Spinal cord (tissue), 10 donors: ENCODE results near the gene NTRK2. TPM values are rescaled to one million over a fixed set of nuclear protein-coding genes. Genes with fewer than 3 reads are reported as not detected.

ENCODE experiments used
- DNase-seq, 6 donors: peaks; one replicate each; pipeline versions ENCODE4 v3.0.0 to v3.0.0-alpha.2; 2013 to 2015; ENCODE audit warnings: low spot score in 6 of 6, low read depth in 4 of 6
- H3K27ac ChIP-seq: one replicate; pipeline ENCODE4 v1.5.1; 2013; ENCODE audit warnings: low read depth, low read length, control low read depth
- H3K27me3 ChIP-seq: one replicate; pipeline ENCODE4 v1.6.1; 2013; ENCODE audit warnings: low read length; ENCODE audit not compliant: control insufficient read depth, insufficient read depth
- H3K36me3 ChIP-seq: one replicate; pipeline ENCODE4 v1.6.1; 2013; ENCODE audit warnings: low read length; ENCODE audit not compliant: control insufficient read depth, insufficient read depth
- H3K4me1 ChIP-seq: one replicate; pipeline ENCODE4 v1.6.1; 2013; ENCODE audit warnings: low read length; ENCODE audit not compliant: control insufficient read depth, insufficient read depth
- H3K4me3 ChIP-seq: one replicate; pipeline ENCODE4 v1.5.1; 2013; ENCODE audit warnings: low read depth, low read length, control low read depth
- H3K9me3 ChIP-seq: one replicate; pipeline ENCODE4 v1.6.1; 2013; ENCODE audit warnings: low read length; ENCODE audit not compliant: control insufficient read depth, insufficient read depth
- WGBS: methylation state at CpG from one replicate; pipeline ENCODE4 v1.1.5; 2013; ENCODE audit warnings: missing lambda C conversion rate; ENCODE audit not compliant: insufficient coverage; 5-methylcytosine and 5-hydroxymethylcytosine counted together
- polyA plus RNA-seq, 2 donors: library from polyadenylated mRNA; unstranded; fragments of 120-200 nt; gene quantifications; one replicate each; pipeline ENCODE4 v1.2.1, GENCODE V29; 2013; ENCODE audit not compliant: insufficient read length in 2 of 2
- total RNA-seq, 2 donors: library from RNA; depleted of rRNA in 1 of 2; stranded (reverse); fragments of 120-200 nt in 1 of 2; fragments of >200 nt in 1 of 2; gene quantifications; one replicate each; pipeline versions ENCODE4 v1.2.3 to v1.2.4, GENCODE V29; 2013 to 2014
- donor health status: healthy.

NTRK2 gene
- total and polyA plus RNA-seq, 4 donors, result 119 to 185 (median 146) TPM

- peaks cover 15% of the 10 kb centered on the region for H3K4me1 ChIP-seq
- H3K4me3 ChIP-seq, result no peak overlapping the region
- no peaks in the 10 kb centered on the region for H3K9me3 ChIP-seq
- DNase-seq, result no peak
- peaks cover 10% of the 10 kb centered on the region for H3K36me3 ChIP-seq
- 96% methylated on average over 18 of the region's 18 CpGs for WGBS
- no peak overlapping the region for H3K27ac ChIP-seq
- no peaks in the 10 kb centered on the region for H3K27me3 ChIP-seq
Observed at GRCh38 chr9:84955155-84955554, 285.6 kb downstream of the NTRK2 start.

- Histone ChIP-seq H3K4me1 (peaks cover 15% of the 10 kb centered on the region), H3K27me3 (no peaks in the 10 kb centered on the region)
Observed at GRCh38 chr9:84955971-84956370, 286.4 kb downstream of the NTRK2 start.

GRCh38 chr9:84959339-84959738, 289.8 kb downstream of the NTRK2 start:
- no peaks in the 10 kb centered on the region for H3K27me3 ChIP-seq
- no peak for DNase-seq
- peaks cover 8% of the 10 kb centered on the region for H3K4me1 ChIP-seq
- H3K9me3 ChIP-seq, result no peaks in the 10 kb centered on the region
- WGBS, result 72% methylated on average over 3 of the region's 5 CpGs
- H3K4me3 ChIP-seq, result no peak overlapping the region
- H3K27ac ChIP-seq, result no peak overlapping the region
- H3K36me3 ChIP-seq, result peaks cover 10% of the 10 kb centered on the region

More at GRCh38 chr9:84955971-84956370, 286.4 kb downstream of the NTRK2 start:
- no peak overlapping the region for H3K27ac ChIP-seq
- DNase-seq, result no peak
- H3K4me3 ChIP-seq, result no peak overlapping the region
- H3K36me3 ChIP-seq, result peaks cover 10% of the 10 kb centered on the region
- 100% methylated on average over 1 of the region's 4 CpGs for WGBS
- no peaks in the 10 kb centered on the region for H3K9me3 ChIP-seq

GRCh38 chr9:84966876-84967830, 297.6 kb downstream of the NTRK2 start:
- Histone ChIP-seq H3K27ac (no peak overlapping the region), H3K4me1 (peaks cover 4% of the 10 kb centered on the region), H3K4me3 (no peak overlapping the region), H3K27me3 (no peaks in the 10 kb centered on the region), H3K36me3 (no peaks in the 10 kb centered on the region), H3K9me3 (no peaks in the 10 kb centered on the region)
- WGBS, result 93% methylated on average over 12 of the region's 15 CpGs
- no peak for DNase-seq

- WGBS, result 73% methylated on average over 4 of the region's 4 CpGs
- no peaks in the 10 kb centered on the region for H3K36me3 ChIP-seq
- H3K4me3 ChIP-seq, result no peak overlapping the region
- no peak for DNase-seq
- H3K4me1 ChIP-seq, result peaks cover 4% of the 10 kb centered on the region
- no peaks in the 10 kb centered on the region for H3K9me3 ChIP-seq
- H3K27me3 ChIP-seq, result no peaks in the 10 kb centered on the region
- H3K27ac ChIP-seq, result no peak overlapping the region
Observed at GRCh38 chr9:84969084-84969483, 299.6 kb downstream of the NTRK2 start.

GRCh38 chr9:84969736-84970135, 300.2 kb downstream of the NTRK2 start:
- DNase-seq, result no peak
- peaks cover 6% of the 10 kb centered on the region for H3K4me1 ChIP-seq
- no peak overlapping the region for H3K27ac ChIP-seq
- no peaks in the 10 kb centered on the region for H3K9me3 ChIP-seq
- H3K4me3 ChIP-seq, result no peak overlapping the region
- H3K27me3 ChIP-seq, result no peaks in the 10 kb centered on the region
- no CpG with 5 or more reads among the region's 2 CpGs for WGBS
- no peaks in the 10 kb centered on the region for H3K36me3 ChIP-seq

- Histone ChIP-seq H3K4me3 (no peak overlapping the region), H3K4me1 (peaks cover 13% of the 10 kb centered on the region), H3K9me3 (no peaks in the 10 kb centered on the region), H3K36me3 (no peaks in the 10 kb centered on the region), H3K27me3 (no peaks in the 10 kb centered on the region), H3K27ac (no peak overlapping the region)
- WGBS, result no CpG with 5 or more reads among the region's 2 CpGs
- no peak for DNase-seq
Observed at GRCh38 chr9:84970432-84970831, 300.9 kb downstream of the NTRK2 start.

- no peak for DNase-seq
- Histone ChIP-seq H3K4me1 (peaks cover 16% of the 10 kb centered on the region), H3K27ac (no peak overlapping the region), H3K4me3 (no peak overlapping the region), H3K9me3 (no peaks in the 10 kb centered on the region), H3K27me3 (no peaks in the 10 kb centered on the region), H3K36me3 (no peaks in the 10 kb centered on the region)
Observed at GRCh38 chr9:84971571-84971970, 302.0 kb downstream of the NTRK2 start.

- Histone ChIP-seq H3K27ac (peak overlapping the region; percentile 90), H3K27me3 (no peaks in the 10 kb centered on the region), H3K36me3 (no peaks in the 10 kb centered on the region), H3K9me3 (peaks cover 2% of the 10 kb centered on the region), H3K4me1 (peaks cover 12% of the 10 kb centered on the region), H3K4me3 (no peak overlapping the region)
- WGBS, result no CpG with 5 or more reads among the region's 1 CpG
- DNase-seq, result no peak
Observed at GRCh38 chr9:84974258-84974657, 304.7 kb downstream of the NTRK2 start.

GRCh38 chr9:84974855-84975254, 305.3 kb downstream of the NTRK2 start:
- Histone ChIP-seq H3K9me3 (peaks cover 2% of the 10 kb centered on the region), H3K4me3 (no peak overlapping the region), H3K4me1 (peaks cover 12% of the 10 kb centered on the region), H3K36me3 (no peaks in the 10 kb centered on the region), H3K27me3 (no peaks in the 10 kb centered on the region), H3K27ac (peak overlapping the region; percentile 90)
- DNase-seq, result peak in 2 of 6 donors; percentile 50 to 68
- 34% methylated on average over 5 of the region's 5 CpGs for WGBS
